Retina (tissue), 1 donor: ENCODE data around the gene TP73.

Source experiments
- DNase-seq: peaks from one replicate; pipeline ENCODE4 v3.0.0-alpha.2; 2016

Gene TP73

GRCh38 chr1:3690282-3691065, 38.2 kb downstream of the TP73 start:
- no peak for DNase-seq

- DNase-seq: no peak
These were observed 39.3 kb downstream of the TP73 start for GRCh38 chr1:3691421-3692204.

DNA sequence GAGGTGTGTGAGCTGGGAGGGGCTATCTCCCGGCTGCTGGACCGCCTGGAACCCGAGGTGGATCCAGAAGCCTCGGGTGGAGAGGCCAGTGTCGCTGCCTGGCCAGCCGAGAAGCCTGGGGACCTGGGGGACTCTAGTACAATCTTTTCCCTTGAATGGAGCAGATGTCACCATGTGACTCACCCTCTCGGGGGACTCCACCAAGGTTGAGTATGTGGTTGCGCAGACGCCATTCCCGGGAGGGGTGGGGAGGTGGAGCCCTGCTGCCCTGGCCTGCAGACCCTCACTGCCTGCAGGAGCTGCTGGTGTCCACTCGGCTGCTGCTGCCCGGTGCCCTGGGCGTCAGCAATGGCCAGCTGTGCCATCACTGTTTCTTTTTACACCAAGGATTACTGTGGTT, 40.3 kb downstream of the TP73 start:
- peak; percentile 67 for DNase-seq

DNA sequence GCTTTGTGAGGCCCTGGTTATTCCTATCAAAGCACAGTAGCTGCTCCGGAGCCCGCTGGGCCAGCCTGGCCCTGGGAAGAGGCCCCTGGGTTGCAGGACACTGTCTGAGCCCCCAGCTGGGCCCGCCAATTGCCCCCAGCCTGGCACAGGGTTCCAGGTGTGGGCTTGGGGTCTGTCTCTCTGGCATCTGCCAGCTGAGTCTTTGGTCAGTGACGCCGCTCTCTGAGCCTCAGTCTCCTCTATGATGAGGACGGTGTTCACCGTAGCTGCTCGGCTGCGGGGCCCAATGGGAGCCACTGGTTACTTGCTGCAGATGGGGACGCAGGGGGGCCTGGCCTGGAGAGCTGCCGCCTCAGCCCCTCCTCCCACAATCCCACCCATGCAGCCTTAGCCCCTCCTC, 41.0 kb downstream of the TP73 start:
- DNase-seq: no peak

DNA sequence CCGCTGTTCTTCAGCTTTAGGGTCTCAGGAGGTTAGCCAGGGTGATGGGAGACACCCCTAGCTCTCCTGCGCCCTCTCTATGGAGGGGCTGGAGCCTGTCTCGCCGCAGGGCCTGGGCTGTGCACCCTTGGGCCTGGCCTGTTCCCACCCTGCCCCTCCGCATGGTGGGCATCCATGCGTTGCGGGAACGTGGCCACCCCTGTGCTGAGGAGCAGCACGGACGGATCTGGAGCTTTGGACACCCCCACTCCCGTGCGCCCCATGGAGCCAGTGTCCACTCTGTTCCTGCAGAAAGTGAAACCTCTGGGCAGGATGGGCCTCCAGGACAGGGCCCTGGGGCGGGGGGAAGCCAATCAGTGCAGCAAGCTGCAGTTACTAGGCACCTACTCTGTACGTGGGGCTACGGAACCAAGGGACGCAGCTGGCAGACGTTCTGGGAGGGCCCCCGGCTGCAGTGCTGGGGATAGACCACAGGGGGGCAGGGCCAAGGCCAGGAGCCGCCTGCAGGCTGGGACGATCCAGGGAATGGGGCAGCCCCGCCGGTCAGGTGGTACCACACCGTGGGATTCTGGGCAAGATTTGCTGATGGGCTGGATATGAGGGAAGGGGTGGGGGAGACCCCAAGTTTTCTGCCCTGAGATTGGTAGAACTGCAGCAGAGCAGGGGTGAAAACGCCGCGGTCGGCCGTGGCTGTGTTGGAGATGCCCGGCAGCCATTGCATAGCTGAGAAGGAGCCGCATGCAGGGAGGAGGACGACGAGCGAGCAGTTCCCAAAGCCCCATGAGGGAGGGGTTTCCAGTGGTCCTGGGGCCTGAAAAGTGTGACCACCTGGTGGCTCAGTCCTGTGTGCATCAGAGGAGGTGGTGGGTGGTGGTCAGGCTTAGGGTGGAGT, 43.3 kb downstream of the TP73 start:
- DNase-seq: peak; percentile 74

- no peak for DNase-seq
These were observed 44.4 kb downstream of the TP73 start for GRCh38 chr1:3696689-3697088.

DNA sequence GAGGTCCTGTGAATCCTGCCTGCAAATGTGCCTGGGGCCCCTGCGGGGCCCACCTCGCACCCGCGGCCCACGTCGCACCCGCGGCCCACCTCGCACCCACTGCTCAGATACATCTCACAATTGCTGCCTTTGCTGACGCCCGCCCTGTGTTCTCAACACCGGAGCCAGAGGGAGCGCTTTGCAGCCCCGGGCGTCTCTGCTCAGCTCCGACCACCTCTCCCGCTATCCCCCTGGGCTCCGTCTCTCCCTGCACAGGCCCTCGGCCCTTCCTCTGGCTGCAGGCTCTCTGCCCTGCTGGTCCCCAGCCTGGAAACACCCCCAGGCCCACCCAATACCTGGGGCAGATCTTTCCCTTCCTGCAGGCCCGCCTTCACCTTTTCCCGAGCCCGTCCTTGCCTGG, 44.8 kb downstream of the TP73 start:
- no peak for DNase-seq

DNA sequence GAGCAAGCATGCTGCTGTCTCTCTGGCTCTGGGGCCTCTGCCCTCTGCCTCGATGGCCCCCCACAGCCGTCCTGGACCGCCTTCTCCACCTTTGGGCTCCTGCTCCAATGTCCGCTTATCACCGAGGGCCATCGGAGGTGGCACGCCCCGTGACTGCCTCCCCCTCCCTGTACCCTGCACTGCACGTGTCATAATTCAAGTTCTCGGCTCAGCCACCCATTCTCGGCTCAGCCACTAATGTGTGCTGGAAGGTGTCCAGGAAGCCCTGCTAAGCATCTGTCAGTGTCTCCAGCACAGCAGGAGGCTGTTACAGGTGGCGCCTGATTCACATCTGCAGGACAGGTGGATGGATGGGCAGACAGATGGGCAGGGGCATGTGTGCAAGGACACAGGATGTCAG, 45.5 kb downstream of the TP73 start:
- DNase-seq: no peak

GRCh38 chr1:3698660-3699408, 46.5 kb downstream of the TP73 start:
- DNase-seq: no peak

GRCh38 chr1:3699596-3699995, 47.3 kb downstream of the TP73 start:
- no peak for DNase-seq

DNA sequence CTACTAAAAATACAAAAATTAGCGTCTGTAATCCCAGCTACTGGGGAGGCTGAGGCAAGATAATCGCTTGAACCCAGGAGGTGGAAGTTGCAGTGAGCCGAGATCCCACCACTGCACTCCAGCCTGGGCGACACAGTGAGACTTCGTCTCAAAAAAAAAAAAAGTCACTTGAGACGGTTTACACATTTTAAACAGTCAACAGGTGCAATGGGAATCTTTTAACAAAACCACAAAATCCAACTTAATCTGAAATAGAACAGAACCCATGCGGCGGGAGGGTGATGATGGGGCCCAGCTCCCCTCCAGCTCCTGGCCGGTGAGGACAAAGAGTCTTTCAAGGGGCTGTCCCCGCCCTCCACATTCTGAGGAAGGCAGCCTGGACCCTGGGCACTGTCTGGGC, 48.3 kb downstream of the TP73 start:
- no peak for DNase-seq

GRCh38 chr1:3702528-3702927, 50.2 kb downstream of the TP73 start:
- DNase-seq: no peak

DNA sequence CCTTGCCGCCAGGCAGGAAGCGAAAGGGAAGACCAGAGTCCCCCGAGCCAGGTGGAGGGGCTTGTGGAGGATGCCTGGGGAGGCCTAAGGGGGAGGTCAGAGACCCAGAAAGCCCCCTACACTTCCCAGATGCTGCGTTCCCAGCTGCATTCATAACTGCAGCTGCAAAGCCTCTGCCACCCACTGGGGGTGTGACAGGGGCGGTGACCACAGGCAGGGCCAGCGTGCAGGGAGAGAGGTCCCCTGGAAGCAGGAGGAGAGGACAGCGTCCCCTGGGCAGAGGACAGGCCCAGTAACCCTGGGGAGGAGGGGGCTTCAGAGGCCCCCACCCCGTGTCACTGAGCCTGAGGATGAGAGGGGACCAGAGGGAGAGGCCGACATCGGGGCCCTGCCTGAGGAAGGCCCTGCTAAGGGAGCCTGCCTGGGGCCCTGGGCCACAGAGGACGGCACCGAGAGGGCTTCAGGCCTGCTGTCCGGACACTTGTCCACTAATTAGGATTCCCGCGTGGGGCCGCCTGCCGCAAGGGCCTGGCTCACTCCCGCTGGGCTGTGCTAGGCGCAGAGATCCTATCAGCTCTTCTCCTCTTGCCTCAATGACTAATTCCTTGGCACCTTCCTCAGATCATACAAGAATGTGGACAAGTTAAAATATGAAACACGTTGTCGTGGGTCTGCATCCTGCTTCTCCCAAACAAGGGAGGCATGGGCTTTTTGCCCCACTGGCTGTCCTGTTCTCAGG, 50.8 kb downstream of the TP73 start:
- DNase-seq: peak; percentile 74

- DNase-seq: no peak
These were observed 51.6 kb downstream of the TP73 start for GRCh38 chr1:3703786-3704371.

DNA sequence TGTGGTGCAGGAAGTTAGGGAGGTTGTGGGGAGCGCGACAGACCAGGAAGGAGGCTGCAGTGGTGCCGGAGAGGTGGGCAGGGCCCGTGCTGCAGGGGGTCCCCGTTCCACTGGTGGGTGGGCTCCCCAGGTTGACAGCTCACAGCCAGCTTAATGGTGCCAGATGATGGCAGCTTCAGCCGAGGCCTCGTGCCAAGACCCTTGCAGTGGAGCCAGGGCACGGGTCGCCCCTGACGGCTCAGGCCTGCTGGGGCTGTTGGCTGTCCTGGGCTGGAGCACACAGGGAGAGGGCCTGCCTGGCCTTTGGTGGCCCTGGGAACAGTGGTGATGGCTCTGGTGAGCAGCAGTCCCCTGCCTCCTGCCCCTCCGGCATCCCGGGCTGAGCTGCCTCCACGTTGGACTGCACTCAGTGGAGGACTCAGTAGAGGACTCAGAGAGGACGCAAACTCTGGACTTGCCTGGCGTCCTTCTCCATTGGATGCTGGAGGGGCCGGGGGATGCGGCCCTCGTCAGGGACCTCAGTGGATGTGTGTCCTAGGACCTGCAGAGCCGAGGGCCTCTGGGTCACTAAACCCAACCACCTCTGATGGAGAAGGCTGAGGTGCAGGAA, 53.1 kb downstream of the TP73 start:
- no peak for DNase-seq

GRCh38 chr1:3706651-3707297, 54.5 kb downstream of the TP73 start:
- DNase-seq: no peak

- DNase-seq: no peak
These were observed 55.1 kb downstream of the TP73 start for GRCh38 chr1:3707298-3707938.

GRCh38 chr1:3707939-3708328, 55.6 kb downstream of the TP73 start:
- no peak for DNase-seq

- no peak for DNase-seq
These were observed 56.5 kb downstream of the TP73 start for GRCh38 chr1:3708791-3709190.

GRCh38 chr1:3710251-3710650, 57.9 kb downstream of the TP73 start:
- no peak for DNase-seq
